Neural cell (in vitro differentiated cells): Measurements from ENCODE around the gene SHLD2. TPM values are rescaled to one million over a fixed set of nuclear protein-coding genes. Genes with fewer than 3 reads are reported as not detected.
"Not testable (repeated sequence)": the region's sequence is repeated elsewhere in the genome, so short reads cannot be mapped to it uniquely, and the experiment has no call there.

ENCODE experiments used
- H2AFZ ChIP-seq: fragments of 200-600, 300-800 bp; sonication (generic), shearing (Covaris generic); 2 replicates; pipeline ENCODE4 v1.6.0; 2014; ENCODE audit warnings: low read depth, mild to moderate bottlenecking, antibody characterized with exemption, low read length, moderate library complexity
- H3F3A ChIP-seq: fragments of 200-600 bp; shearing (Covaris generic); 2 replicates; pipeline ENCODE4 v1.6.1; 2016; ENCODE audit warnings: mild to moderate bottlenecking, moderate library complexity, mixed read lengths, antibody characterized with exemption, low read length; ENCODE audit not compliant: insufficient read depth, poor library complexity, severe bottlenecking
- H3K27ac ChIP-seq: fragments of 200-600, 300-800 bp; sonication (generic), shearing (Covaris generic); 2 replicates; pipeline ENCODE4 v1.5.1; 2014; ENCODE audit warnings: mild to moderate bottlenecking, low read length, moderate library complexity
- H3K27me3 ChIP-seq: fragments of 300-800, 200-600 bp; sonication (generic), shearing (Covaris generic); 2 replicates; pipeline ENCODE4 v1.6.0; 2014; ENCODE audit warnings: mild to moderate bottlenecking, low read depth, low read length, moderate library complexity; ENCODE audit not compliant: insufficient read depth
- H3K36me3 ChIP-seq: fragments of 300-800, 200-600 bp; sonication (generic), shearing (Covaris generic); 2 replicates; pipeline ENCODE4 v1.5.1; 2014; ENCODE audit warnings: mild to moderate bottlenecking, antibody characterized with exemption, low read length, moderate library complexity; ENCODE audit not compliant: insufficient read depth
- H3K4me2 ChIP-seq: fragments of 300-800, 200-600 bp; sonication (generic), shearing (Covaris generic); 2 replicates; pipeline ENCODE4 v1.6.0; 2014; ENCODE audit warnings: mild to moderate bottlenecking, low read length
- H3K4me3 ChIP-seq: fragments of 300-800, 200-600 bp; sonication (generic), shearing (Covaris generic); 2 replicates; pipeline ENCODE4 v1.5.1; 2014; ENCODE audit warnings: mild to moderate bottlenecking, low read length, moderate library complexity
- H3K79me2 ChIP-seq: fragments of 200-600 bp; shearing (Covaris generic); replicated peaks from 2 replicates; pipeline ENCODE4 v1.6.0; 2014; ENCODE audit warnings: mild to moderate bottlenecking, low read length, moderate library complexity; ENCODE audit not compliant: insufficient read depth
- H3K9ac ChIP-seq: fragments of 300-800, 200-600 bp; sonication (generic), shearing (Covaris generic); 2 replicates; pipeline ENCODE4 v1.6.1; 2016; ENCODE audit warnings: mild to moderate bottlenecking, low read length, mixed read lengths
- H3K9me2 ChIP-seq: fragments of 200-600 bp; shearing (Covaris generic); 2 replicates; pipeline ENCODE4 v1.6.1; 2016; ENCODE audit warnings: mild to moderate bottlenecking, low read length, mixed read lengths; ENCODE audit not compliant: insufficient read depth
- H3K9me3 ChIP-seq: fragments of 200-600, 300-800 bp; sonication (generic), shearing (Covaris generic); 2 replicates; pipeline ENCODE4 v1.6.1; 2016; ENCODE audit warnings: mild to moderate bottlenecking, mixed run types, low read length, moderate library complexity, mixed read lengths
- H4K20me1 ChIP-seq: fragments of 200-600 bp; shearing (Covaris generic); 2 replicates; pipeline ENCODE4 v1.6.1; 2016; ENCODE audit warnings: mild to moderate bottlenecking, mixed run types; ENCODE audit not compliant: insufficient read depth
- POLR2AphosphoS5 ChIP-seq: IDR thresholded peaks from 2 replicates; pipeline ENCODE4 v1.6.1; 2012
- SMC3 ChIP-seq: fragments of 450-650 bp; conservative IDR thresholded peaks from 2 replicates; pipeline ENCODE4 v1.6.1; 2014; ENCODE audit warnings: antibody characterized with exemption, mild to moderate bottlenecking, moderate library complexity; ENCODE audit not compliant: poor library complexity
- polyA plus RNA-seq: library from polyadenylated mRNA; depleted of rRNA; stranded (reverse); fragments of >200 nt; gene quantifications from 2 replicates; pipeline ENCODE4 v1.2.3, GENCODE V29; 2014

Gene SHLD2
- polyA plus RNA-seq, 1 donor from 2014 or later, result 15.8 TPM

DNA sequence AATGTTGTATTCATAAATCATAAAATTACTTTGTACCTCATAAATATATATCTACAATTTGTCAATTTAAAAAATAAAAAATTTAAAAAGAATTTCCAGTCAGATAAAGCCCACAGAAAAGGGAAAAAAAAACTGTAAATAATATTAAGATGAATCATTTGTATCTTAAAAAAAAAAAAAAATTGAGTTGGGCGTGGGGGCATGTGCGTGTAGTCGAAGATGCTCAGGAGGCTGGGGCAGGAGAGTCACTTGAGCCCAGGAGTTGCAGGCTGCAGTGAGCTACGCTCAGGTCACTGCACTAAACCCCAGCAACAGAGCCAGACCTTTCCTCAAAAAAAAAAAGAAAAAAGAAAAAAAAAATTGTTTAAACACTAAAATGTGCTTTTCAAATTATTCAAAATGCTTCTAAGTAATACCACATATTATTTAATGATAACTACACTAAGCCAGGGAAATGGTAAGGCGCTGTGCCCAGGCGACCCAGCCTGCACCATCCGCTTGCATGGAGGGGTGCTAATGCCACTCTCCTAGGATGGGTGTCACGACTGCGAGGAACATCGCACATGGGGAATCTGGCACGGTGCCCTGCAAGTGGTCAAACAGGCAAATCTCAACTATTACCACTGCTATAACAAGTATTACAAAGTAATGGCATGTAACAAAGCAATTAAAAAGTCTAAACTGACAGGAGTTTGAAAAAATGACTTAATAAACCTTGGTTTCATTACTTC is 15.7 kb upstream of the SHLD2 start:
- TF ChIP-seq POLR2AphosphoS5, result no peak
- TF ChIP-seq SMC3, result no peak
- H3K36me3 ChIP-seq, result no peaks in the 10 kb centered on the region
- no peak overlapping the region for H3K27ac ChIP-seq
- H3K4me3 ChIP-seq, result no peak overlapping the region
- no peaks in the 10 kb centered on the region for H3K9me2 ChIP-seq
- H4K20me1 ChIP-seq, result no peaks in the 10 kb centered on the region
- no peaks in the 10 kb centered on the region for H3K79me2 ChIP-seq
- no peaks in the 10 kb centered on the region for H3K9me3 ChIP-seq
- no peak overlapping the region for H3K9ac ChIP-seq
- no peak overlapping the region for H3K4me2 ChIP-seq
- H2AFZ ChIP-seq, result no peak overlapping the region
- H3F3A ChIP-seq, result no peaks in the 10 kb centered on the region
- no peaks in the 10 kb centered on the region for H3K27me3 ChIP-seq

DNA sequence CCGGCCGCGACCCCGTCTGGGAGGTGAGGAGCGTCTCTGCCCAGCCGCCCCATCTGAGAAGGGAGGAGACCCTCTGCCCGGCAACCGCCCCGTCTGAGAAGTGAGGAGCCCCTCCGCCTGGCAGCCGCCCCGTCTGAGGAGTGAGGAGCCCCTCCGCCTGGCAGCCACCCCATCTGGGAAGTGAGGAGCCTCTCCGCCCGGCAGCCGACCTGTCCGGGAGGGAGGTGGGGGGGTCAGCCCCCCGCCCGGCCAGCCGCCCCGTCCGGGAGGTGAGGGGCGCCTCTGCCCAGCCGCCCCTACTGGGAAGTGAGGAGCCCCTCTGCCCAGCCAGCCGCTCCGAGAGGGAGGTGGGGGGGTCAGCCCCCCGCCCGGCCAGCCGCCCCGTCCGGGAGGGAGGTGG is 14.4 kb upstream of the SHLD2 start:
- not testable (repeated sequence) for H3F3A ChIP-seq, H3K9me3 ChIP-seq, H3K9me2 ChIP-seq, H3K27ac ChIP-seq, H4K20me1 ChIP-seq, H3K4me2 ChIP-seq, H3K36me3 ChIP-seq, H3K4me3 ChIP-seq, H3K79me2 ChIP-seq, H3K9ac ChIP-seq, H2AFZ ChIP-seq, H3K27me3 ChIP-seq

GRCh38 chr10:87081574-87081973 is 13.4 kb upstream of the SHLD2 start:
- not testable (repeated sequence) for H3K27me3 ChIP-seq, H2AFZ ChIP-seq, H3K4me2 ChIP-seq, H4K20me1 ChIP-seq, H3K36me3 ChIP-seq, H3K9me3 ChIP-seq, H3K9me2 ChIP-seq, H3K4me3 ChIP-seq, H3K79me2 ChIP-seq, H3K27ac ChIP-seq, H3K9ac ChIP-seq, H3F3A ChIP-seq

DNA sequence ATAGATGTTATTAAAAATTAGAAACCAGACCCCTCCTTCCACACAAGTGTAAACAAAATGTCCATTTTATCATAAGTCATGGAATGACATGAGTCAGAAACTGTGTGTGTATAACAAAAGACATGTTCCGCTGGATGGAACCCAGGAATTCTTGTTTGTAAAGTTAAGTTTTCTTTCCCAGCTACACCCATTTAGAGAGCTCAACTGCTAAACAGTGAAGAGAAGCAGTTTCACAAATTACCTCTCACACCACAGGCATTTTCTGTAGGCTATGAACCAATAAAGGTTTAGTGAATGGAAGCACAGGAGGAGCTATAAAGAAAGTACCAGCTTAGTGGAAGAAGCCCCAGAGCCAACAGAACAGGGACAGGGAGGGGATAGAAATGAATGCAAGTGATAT is 12.8 kb upstream of the SHLD2 start:
- H3K36me3 ChIP-seq, H3K79me2 ChIP-seq, H3K4me2 ChIP-seq: not testable (repeated sequence)

DNA sequence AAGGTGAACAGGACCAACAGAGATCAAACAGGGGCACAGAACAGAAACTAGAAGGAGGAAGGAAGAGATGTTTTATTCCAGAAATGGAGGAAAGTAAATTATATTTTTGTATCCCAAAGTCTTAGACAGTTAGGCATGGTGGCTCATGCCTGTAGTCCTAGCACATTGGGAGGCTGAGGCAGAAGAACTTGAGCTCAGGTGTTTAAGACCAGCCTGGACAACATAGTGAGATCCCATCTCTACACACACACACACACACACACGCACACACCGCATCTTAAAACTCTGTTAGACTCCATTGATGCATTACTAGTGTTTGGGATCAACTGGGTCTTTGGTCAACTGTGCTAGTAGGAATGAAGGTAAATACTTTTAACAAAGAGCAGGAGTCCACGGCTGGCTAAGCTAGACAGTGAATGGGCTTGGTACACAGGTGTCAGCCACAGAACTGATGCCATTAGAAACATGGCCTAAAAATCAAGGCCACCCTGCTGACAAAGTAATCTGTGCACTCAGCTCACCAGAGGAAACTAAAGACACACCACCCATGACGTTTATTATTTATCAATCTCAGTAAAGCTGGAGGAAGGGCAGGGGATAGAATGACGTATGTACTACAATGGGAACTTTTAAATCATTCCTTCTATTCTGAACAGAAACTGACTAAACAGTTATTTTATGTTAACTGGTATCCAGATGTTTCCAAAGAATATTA is 11.3 kb upstream of the SHLD2 start:
- not testable (repeated sequence) for H3K27ac ChIP-seq

More for the DNA sequence above, 12.8 kb upstream of the SHLD2 start:
- H3F3A ChIP-seq, H4K20me1 ChIP-seq, H3K27ac ChIP-seq, H3K27me3 ChIP-seq, H2AFZ ChIP-seq, H3K4me3 ChIP-seq, H3K9ac ChIP-seq, H3K9me3 ChIP-seq, H3K9me2 ChIP-seq: not testable (repeated sequence)

GRCh38 chr10:87084291-87084782 is 10.7 kb upstream of the SHLD2 start:
- H3K36me3 ChIP-seq, H3K79me2 ChIP-seq, H4K20me1 ChIP-seq, H3K4me2 ChIP-seq, H3K27ac ChIP-seq, H3K4me3 ChIP-seq, H3K9me2 ChIP-seq, H2AFZ ChIP-seq, H3K27me3 ChIP-seq, H3K9ac ChIP-seq, H3K9me3 ChIP-seq, H3F3A ChIP-seq: not testable (repeated sequence)

More for the DNA sequence above, 11.3 kb upstream of the SHLD2 start:
- not testable (repeated sequence) for H3K27me3 ChIP-seq, H3K36me3 ChIP-seq, H3K4me3 ChIP-seq, H4K20me1 ChIP-seq, H3K79me2 ChIP-seq, H3K9me3 ChIP-seq, H3F3A ChIP-seq, H2AFZ ChIP-seq, H3K9ac ChIP-seq, H3K4me2 ChIP-seq, H3K9me2 ChIP-seq
